GM21381 (cell line): Measurements from ENCODE around the gene AHI1.
A peak's percentile ranks its signal among the peaks of the same experiment; 100 is the strongest.
"Not testable (repeated sequence)": the region's sequence is repeated elsewhere in the genome, so short reads cannot be mapped to it uniquely, and the experiment has no call there.

Experiments
- ATAC-seq: cut with Tn5 transposase; IDR thresholded peaks from one replicate; pipeline ENCODE4 v1.9.1; 2021; ENCODE audit warnings: mild to moderate bottlenecking, moderate library complexity; ENCODE audit not compliant: unreplicated experiment

The AHI1 gene

DNA sequence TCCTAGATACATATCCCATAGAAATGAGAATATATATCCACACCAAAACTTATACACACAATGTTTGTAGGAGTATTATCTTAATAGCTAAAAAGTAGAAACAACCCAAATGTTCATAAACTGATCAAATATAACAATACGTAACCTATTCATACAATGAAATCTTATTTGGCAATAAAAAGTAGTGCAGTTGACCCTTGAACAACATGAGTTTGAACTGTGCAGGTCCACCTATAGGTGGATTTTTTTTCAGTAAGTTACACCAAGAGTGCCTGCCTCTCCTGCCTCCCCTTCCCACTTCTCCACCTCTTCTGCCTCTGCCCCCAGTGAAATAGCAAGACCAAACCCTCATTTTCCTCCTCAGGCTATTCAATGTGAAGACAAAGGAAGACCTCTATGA is 95.2 kb downstream of the AHI1 start:
- ATAC-seq, result no peak

DNA sequence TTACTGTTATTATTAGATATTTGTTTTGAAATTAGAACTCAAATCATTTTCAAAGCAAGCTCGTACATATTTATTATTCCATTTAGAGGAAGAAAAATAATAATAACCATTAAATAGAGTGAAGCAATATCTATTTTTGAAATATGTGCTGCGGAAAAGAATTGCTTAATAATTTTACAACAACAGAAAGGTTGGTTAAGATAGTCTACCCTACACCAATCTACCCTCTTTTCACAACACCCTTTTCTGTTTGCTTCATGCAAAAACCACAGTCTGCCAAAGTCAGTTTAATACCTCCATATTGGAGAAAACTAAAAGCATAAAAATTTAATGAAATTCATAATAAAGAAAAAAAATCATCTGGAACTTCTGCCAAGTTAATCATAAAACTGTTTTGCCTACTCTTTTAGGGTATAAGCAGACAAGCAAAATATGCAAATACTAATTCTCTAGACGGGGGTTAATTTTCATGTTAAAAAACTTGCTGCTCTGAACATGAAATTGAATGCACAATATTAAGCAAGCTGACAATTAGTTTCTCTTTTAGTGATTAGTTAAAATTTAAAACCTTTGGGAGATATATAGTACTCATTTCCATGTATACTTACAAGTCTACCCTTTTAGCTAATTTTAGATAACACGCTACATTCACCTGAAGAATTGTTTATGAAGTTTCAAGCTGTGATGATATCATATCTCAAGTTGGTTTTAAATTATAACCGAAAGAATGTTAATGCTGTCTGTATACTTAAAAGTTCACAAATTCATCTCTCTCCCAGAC is 100.2 kb downstream of the AHI1 start:
- no peak for ATAC-seq

DNA sequence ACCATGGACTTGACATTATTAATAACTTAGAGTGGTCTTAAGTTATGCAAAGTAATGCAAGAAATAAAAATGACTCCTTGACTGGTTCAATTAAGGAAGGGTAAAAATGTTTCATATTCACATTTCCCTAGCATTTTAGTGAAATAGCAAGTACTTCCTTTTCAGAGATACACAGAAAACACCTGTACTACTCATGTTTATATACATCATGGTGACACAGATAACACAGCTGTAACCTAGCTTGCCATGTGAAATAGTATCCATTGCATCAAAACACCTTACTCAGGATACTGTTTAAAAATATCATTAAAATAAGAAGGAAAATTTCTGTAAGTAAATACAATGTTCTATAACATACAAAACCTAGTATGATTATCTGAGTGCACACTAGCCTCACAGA is 102.4 kb downstream of the AHI1 start:
- no peak for ATAC-seq

DNA sequence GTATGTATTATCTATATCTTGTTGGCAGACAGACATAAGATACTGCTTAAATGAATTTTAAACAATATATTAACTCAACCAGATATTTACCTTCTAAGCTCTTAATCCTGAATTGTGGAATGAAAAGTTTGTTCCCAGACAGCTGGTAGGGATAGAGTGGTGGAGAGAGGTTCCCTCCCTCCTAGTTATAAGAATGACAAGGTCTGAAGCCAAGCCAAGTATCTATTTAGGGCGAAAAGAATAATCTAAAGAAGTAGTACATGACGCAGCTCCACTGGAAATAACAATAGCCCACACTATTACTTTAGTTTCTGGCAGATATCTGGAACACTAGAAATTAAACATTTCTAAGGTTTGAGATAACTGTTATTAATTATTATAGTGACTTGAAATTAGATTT is 104.3 kb downstream of the AHI1 start:
- ATAC-seq, result no peak

DNA sequence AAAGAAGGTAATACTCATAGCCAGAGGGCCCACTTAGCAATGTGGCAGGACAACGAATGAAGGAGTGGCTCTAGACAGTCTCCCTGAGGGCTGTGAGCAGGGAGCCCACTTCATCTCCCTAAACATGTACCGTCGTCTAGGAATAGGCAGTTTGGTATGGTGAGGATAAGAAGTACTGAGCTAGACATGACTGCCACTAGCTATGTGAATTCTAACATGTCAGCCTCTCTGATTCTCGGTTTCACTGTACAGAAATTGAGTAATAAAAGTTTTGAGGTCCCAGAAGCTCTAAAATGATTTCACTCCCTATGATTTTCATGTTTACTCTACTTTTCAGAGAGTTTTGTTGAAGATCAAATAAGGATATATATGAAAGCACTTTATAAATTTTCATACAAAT is 107.1 kb downstream of the AHI1 start:
- ATAC-seq, result no peak

DNA sequence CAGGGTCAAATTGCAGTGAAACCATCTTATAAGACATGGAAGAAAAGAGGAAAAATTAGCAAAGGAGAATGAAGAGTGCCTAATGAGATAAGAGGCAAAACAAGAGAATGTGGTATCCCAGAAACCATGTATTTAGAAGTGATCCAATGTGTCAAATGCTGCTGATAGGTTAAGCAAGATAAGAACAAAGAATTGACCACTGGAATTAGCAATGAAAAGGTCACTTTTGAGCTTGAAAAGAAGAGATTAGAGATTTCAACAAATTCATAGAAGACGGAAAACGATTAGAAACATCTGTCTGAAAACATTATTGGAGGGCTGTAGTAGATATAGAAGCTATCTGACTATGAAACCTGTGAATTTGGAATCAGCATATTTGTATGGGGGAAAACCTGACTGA is 112.2 kb downstream of the AHI1 start:
- ATAC-seq, result no peak

DNA sequence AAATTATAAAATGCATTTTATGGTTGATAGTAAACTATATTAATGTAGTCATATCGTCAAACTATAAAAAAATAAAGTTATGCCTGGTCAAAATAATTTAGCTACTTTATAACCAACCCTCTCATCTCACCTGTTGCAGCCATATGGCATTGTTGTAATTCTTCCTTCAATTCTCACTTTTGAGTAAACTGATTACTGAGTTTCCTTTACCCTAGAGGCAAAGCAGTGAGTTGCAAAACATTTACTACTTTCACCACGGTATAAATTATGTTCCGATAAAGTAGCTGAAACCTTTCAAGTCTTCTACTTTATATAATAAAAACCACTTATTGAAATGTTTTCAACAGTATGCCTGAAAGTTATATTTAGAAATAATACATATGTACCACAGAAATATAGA is 113.8 kb downstream of the AHI1 start:
- no peak for ATAC-seq

DNA sequence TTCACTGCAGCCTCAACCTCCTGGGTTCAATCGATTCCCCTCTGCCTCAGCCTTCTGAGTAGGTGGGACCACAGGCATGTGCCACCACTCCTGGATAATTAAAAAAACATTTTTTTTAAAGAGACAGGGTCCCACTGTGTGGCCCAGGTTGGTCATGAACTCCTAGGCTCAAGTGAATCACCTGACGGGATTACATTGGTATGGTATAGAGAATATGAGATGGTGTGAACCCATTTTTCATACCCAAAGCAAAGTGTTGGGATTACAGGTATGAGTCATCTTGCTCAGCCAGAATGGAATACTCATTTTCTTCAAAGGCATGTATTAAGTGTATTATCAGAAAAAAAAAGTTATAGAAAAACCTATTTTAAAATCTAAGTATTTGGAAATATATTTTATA is 114.2 kb downstream of the AHI1 start:
- ATAC-seq, result no peak

DNA sequence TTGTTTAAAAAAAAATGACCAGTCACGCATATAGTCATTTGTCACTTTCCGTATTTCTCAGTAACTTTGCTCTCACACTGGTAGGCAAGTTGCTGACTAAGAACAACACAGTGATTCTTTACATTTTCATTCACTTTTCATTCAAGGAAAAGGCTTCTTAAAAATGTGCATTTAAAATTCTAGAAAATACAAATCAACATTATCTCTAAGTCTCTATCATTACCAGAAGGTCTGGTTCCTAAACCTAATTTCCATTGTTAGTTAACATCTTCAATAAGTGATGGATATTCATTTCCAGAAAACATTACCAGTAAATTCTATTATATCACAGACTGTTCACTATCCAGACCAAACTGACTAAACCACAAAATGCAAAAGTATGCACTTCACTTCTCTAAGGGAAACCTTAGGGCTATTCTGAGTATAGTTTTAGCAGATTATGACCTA is 115.3 kb downstream of the AHI1 start:
- ATAC-seq, result peak; percentile 73

DNA sequence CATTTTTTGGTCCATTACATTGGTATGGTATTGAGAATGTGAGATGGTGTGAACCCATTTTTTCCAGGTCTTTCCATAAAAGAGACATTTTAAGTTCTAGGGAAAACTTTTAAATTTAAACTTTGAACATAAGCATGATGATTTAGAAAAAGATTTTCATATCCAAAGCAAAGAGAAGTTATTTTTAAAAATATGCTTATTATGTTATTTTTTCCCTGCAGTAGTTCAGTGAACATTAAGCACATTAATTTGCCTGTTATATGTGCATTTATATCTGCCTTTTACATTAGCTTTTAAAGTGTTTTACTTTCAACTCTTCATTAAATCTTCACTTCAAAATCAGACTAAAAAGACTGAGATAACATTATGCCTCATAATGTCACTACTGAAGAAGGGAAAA is 116.7 kb downstream of the AHI1 start:
- ATAC-seq, result no peak

DNA sequence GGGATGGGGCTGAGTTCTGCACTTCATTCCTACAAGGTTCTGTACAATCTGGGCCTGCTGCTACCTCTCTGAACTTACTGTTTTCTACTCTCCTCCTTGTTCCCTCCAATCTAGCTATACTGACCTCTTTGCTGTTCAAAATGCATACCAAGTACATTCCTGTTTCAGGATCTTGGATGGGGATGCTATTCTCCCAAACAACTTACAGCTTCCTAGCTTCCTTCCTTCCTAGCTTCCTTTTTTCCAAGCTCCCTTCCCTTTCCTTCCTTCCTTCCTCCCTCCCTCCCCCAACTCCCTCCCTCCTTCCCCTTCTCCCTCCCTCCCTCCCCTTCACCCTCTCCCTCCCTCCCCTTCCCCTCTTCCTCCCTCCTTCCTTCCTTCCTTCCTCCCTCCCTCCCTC is 117.9 kb downstream of the AHI1 start:
- ATAC-seq, result no peak

DNA sequence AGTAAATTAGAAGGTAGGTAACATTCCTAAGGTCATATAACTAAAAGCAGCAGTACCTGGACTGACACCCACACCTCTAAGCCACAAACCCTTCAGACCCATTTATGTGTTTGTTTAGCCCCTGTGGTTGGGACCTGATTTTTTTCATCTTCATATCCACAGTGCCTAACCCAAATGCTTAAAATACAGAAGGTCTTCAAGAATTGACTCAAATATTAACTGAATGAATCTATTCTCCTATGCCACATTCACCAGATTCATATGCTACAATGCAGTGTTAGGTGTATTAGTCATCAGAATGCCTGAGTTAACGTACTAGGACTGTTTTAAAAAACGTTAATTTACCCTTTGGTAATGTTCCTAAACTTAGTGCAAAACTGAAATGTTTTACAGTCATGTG is 124.8 kb downstream of the AHI1 start:
- ATAC-seq, result no peak

DNA sequence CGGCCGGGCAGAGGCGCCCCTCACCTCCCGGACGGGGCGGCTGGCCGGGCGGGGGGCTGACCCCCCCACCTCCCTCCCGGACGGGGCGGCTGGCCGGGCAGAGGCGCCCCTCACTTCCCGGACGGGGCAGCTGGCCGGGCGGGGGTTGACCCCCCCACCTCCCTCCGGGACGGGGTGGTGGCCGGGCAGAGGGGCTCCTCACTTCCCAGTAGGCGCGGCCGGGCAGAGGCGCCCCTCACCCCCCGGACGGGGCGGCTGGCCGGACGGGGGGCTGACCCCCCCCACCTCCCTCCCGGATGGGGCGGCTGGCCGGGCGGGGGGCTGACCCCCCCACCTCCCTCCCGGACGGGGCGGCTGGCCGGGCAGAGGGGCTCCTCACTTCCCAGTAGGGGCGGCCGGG is 133.9 kb downstream of the AHI1 start:
- ATAC-seq, result not testable (repeated sequence)

DNA sequence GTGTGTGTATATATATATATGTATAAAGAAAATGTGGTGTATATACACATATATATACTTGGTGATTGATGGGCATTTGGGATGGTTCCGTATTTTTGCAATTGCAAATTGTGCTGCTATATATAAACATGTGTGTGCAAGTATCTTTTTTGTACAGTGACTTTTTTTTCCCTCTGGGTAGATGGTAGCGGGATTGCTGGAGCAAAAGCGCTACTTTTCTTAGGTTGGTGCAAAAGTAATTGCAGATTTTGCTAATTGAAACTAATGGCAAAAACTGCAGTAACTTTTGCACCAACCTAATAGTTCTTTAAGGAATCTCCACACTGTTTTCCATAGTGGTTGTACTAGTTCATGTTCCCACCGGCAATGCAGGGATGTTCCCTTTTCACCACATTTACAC is 135.4 kb downstream of the AHI1 start:
- ATAC-seq, result no peak

DNA sequence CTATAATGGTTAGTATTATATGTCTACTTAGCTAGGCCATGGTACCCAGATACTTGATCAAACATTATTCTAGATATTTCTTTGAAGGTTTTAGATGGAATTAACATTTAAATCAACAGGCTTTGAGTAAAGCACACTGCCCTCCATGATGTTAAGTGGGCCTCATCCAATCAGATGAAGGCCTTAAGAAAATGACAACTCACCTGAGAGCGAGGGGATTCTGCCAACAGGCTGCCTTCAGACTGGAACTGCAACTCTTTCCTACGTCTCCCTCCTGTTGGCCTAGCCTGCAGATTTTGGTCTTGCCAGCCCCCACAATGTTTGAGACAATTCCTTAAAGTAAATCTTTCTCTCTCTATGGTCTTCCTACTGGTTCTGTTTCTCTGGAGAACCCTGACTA is 137.3 kb downstream of the AHI1 start:
- ATAC-seq, result no peak

DNA sequence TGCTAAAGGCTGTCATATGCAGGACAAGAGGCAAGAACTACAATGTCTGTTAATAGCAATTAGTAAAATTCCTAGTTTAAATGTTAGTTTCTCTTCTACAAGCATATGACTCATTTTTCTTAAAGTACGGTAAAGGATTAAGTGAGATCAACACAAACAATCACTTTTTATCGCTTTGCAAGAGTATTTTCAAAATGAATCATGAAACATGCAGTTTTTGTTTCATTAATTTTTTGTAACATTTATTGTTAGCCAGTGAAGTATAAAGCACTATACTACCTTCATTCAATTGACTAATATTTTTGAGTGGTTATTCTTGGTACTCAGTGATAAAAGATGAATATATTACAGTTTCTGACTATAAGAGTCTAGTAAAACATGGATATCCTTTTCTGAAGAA is 138.6 kb downstream of the AHI1 start:
- no peak for ATAC-seq

DNA sequence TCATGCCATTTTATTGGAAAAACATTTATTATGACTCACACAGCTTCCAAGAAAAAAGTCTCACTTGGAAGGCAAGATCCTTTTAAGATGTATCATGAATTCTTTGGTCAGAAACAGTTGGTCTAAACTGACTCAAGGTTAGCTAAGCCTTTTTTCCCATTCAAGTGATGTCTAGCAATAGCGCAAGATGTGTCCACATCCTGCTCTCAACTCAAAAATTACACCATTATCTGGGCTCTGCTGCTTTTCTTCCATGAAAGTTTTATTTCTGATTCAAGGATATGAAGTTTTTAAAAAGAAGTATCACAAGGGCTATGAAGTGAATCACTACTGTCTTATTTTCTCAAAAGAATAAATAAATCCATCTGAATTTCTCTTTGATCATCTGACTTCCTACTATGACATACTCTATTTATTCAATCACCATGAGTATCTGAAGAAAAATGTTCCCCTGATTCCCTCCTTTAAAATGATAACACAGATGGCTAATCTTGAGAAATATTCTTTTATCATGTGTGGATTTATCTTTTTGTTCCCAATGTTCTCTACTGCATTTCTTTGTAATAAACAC is 139.2 kb downstream of the AHI1 start:
- ATAC-seq, result no peak

DNA sequence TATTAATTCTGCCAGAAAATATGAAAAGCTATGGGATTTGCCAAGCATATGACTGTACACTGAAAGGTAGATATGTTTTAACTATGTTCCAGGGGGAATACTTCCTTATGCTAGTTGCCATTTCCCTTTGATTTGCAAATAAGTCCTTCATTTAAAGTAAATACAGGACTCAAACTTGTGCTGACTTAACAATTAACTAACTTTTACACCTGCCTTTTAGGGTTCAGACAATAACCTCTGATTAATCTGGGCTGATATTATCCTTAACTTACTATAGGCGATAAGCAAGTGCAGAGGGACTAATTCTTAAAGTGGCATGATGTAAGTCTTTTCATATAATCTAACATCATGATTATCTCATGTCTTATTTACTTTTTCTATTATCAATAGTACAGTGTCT is 143.1 kb downstream of the AHI1 start:
- ATAC-seq, result no peak

DNA sequence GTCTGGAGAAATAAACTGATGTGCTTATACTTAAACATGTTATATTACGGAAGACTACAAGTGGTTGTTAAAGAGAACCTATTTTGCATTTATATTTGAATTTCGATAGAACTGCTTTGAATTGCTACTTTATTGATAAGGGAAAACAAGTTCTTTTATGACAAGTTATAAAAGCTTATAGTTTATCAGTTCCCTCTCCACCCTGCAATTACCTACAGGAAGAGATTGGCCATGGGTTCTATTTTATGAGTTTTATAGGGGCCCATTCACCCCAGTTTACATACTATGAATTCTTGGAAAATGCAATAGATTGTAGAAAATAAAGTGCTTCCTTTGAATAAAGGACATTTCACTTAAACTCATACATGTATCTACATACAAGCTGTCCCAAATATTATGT is 144.4 kb downstream of the AHI1 start:
- ATAC-seq, result no peak

DNA sequence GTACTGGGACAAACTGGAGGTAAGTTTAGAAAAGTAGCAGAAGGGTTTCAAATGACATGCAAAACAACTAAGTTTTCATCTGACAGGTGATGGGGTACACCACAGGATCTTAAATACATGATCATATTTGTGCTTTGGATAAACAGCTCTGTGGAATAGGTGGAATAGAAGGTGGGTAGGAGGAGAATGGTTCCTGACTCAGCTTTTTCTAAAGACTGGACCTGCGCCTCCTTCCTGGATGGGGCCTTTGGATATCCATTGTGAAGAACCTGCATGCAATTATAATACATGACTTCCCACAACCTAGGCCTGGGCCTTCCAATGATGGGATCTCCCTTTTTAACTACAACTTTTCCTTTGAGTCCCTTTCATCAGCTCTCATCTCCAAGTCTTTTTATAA is 145.9 kb downstream of the AHI1 start:
- no peak for ATAC-seq

DNA sequence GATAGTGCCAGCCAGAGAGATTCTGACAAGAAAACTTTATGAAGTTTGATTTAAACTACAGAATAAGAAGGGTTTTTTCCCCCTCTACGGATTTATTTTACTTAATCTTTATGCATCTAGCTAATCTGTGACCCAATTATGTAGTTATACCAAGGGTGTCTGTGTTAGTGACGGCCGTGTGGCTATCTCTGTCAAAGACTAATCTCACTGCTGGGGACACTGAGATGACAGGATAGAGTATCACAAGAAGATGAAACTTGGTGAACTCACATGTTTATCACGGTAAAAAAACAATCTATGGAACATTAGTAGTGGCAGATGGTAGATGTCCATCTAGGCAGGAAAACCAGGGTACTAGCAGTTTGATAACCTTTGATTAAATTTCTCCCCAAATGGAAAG is 149.7 kb downstream of the AHI1 start:
- ATAC-seq, result no peak

DNA sequence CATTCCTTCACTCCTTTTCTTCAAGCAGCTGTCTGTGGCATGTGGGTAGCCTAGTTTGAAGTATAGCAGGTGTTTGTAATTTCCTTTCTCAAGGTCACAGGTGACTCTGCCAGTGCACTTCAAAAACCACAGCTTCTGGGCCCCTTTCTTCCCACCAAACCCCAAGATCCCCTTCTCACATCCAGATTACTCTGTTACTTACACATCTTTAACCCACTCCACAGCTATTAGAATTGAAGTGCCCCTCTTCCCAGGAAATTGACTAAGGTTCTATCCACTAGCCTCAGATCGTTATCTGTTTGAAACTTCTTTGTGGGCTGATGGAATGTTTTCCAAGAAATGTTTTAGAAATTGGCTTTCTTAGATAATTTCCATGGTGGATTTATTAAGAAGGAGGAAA is 150.8 kb downstream of the AHI1 start:
- no peak for ATAC-seq

DNA sequence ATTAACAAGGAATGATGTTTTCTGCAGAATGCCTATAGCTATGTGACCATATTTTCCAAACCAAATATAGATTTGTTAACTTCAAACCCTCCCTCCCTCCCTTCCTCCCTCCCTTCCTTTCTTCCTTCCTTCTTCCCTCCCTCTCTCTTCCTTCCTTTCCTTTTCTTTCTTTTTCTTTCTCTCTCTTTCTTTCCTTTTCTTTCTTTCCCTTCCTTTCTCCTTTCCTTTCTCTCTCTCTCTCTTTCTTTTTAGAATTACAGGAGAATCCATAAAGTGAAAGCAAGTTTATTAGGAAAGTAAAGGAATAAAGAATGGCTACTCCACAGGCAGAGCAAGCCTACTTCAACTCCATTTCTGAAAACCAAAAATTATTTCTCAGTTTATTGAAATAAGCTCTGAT is 153.0 kb downstream of the AHI1 start:
- ATAC-seq, result no peak
